HUES6 (cell line): ENCODE measurements around the gene C11orf86.

Experiments
- H3K27ac ChIP-seq: 2 replicates; pipeline ENCODE4 v1.7.0; 2013; ENCODE audit warnings: low read depth, mild to moderate bottlenecking, low read length, inconsistent platforms
- H3K27me3 ChIP-seq: 2 replicates; pipeline ENCODE4 v1.6.1; 2013; ENCODE audit warnings: low read length; ENCODE audit not compliant: control insufficient read depth, insufficient read depth
- H3K36me3 ChIP-seq: 2 replicates; pipeline ENCODE4 v1.6.1; 2013; ENCODE audit warnings: low read length; ENCODE audit not compliant: control insufficient read depth, insufficient read depth
- H3K4me1 ChIP-seq: 2 replicates; pipeline ENCODE4 v1.6.1; 2013; ENCODE audit warnings: low read length; ENCODE audit not compliant: control insufficient read depth, insufficient read depth
- H3K4me3 ChIP-seq: 2 replicates; pipeline ENCODE4 v1.5.1; 2013; ENCODE audit warnings: low read depth, low read length
- H3K9ac ChIP-seq: one replicate; pipeline ENCODE4 v1.6.1; 2013; ENCODE audit warnings: mild to moderate bottlenecking, low read length
- H3K9me3 ChIP-seq: 2 replicates; pipeline ENCODE4 v1.6.1; 2013; ENCODE audit warnings: low read depth, low read length; ENCODE audit not compliant: control insufficient read depth, insufficient read depth

The C11orf86 gene

GRCh38 chr11:67013511-67014045 is 38.5 kb downstream of the C11orf86 start:
- H3K27me3 ChIP-seq = no peaks in the 10 kb centered on the region
- H3K36me3 ChIP-seq = no peaks in the 10 kb centered on the region
- no peak overlapping the region for H3K4me3 ChIP-seq
- no peak overlapping the region for H3K27ac ChIP-seq
- peaks cover 7% of the 10 kb centered on the region for H3K4me1 ChIP-seq
- no peak overlapping the region for H3K9ac ChIP-seq
- H3K9me3 ChIP-seq = no peaks in the 10 kb centered on the region

GRCh38 chr11:67014343-67014742 is 39.2 kb downstream of the C11orf86 start:
- H3K9ac ChIP-seq = no peak overlapping the region

GRCh38 chr11:67015048-67015447 is 39.9 kb downstream of the C11orf86 start:
- no peaks in the 10 kb centered on the region for H3K36me3 ChIP-seq
- H3K4me3 ChIP-seq = no peak overlapping the region
- no peaks in the 10 kb centered on the region for H3K9me3 ChIP-seq
- H3K9ac ChIP-seq = no peak overlapping the region
- peaks cover 7% of the 10 kb centered on the region for H3K4me1 ChIP-seq
- no peaks in the 10 kb centered on the region for H3K27me3 ChIP-seq
- H3K27ac ChIP-seq = no peak overlapping the region

More at GRCh38 chr11:67014343-67014742, 39.2 kb downstream of the C11orf86 start:
- H3K9me3 ChIP-seq = no peaks in the 10 kb centered on the region
- H3K4me1 ChIP-seq = peaks cover 7% of the 10 kb centered on the region
- no peaks in the 10 kb centered on the region for H3K36me3 ChIP-seq
- no peaks in the 10 kb centered on the region for H3K27me3 ChIP-seq
- no peak overlapping the region for H3K4me3 ChIP-seq
- no peak overlapping the region for H3K27ac ChIP-seq

GRCh38 chr11:67016550-67016949 is 41.4 kb downstream of the C11orf86 start:
- Histone ChIP-seq H3K27ac (no peak overlapping the region), H3K9me3 (no peaks in the 10 kb centered on the region), H3K9ac (no peak overlapping the region), H3K4me1 (peaks cover 7% of the 10 kb centered on the region), H3K27me3 (no peaks in the 10 kb centered on the region), H3K36me3 (no peaks in the 10 kb centered on the region), H3K4me3 (no peak overlapping the region)

- Histone ChIP-seq H3K9ac (no peak overlapping the region), H3K27me3 (peaks cover 40% of the 10 kb centered on the region), H3K4me1 (peaks cover 8% of the 10 kb centered on the region), H3K36me3 (no peaks in the 10 kb centered on the region), H3K4me3 (no peak overlapping the region), H3K9me3 (no peaks in the 10 kb centered on the region; the same call in 1 of the 2 replicates), H3K27ac (no peak overlapping the region)
Measured at GRCh38 chr11:67020949-67021348, 45.8 kb downstream of the C11orf86 start.

GRCh38 chr11:67022341-67022933 is 47.3 kb downstream of the C11orf86 start:
- Histone ChIP-seq H3K4me3 (peak overlapping the region; percentile 77), H3K9me3 (no peaks in the 10 kb centered on the region; the same call in 1 of the 2 replicates), H3K27me3 (peaks cover 43% of the 10 kb centered on the region), H3K36me3 (no peaks in the 10 kb centered on the region), H3K27ac (no peak overlapping the region), H3K9ac (no peak overlapping the region), H3K4me1 (peaks cover 8% of the 10 kb centered on the region)

GRCh38 chr11:67022961-67023956 is 48.2 kb downstream of the C11orf86 start, which contains the start of gene SYT12:
Gene SYT12 (plus strand): TSS chr11:67023134. CDS start chr11:67030145, 7,011 bp downstream.
- Histone ChIP-seq H3K9me3 (no peaks in the 10 kb centered on the region; the same call in 1 of the 2 replicates), H3K36me3 (no peaks in the 10 kb centered on the region), H3K4me3 (peak within 1 kb of the TSS; percentile 77), H3K9ac (peak within 1 kb of the TSS; percentile 35), H3K27ac (no peak within 1 kb of the TSS), H3K27me3 (peaks cover 43% of the 10 kb centered on the region), H3K4me1 (peaks cover 16% of the 10 kb centered on the region)

- peaks cover 43% of the 10 kb centered on the region for H3K27me3 ChIP-seq
- peak overlapping the region; percentile 77 for H3K4me3 ChIP-seq
- H3K4me1 ChIP-seq = peaks cover 23% of the 10 kb centered on the region
- no peaks in the 10 kb centered on the region; the same call in 1 of the 2 replicates for H3K9me3 ChIP-seq
- no peak overlapping the region for H3K27ac ChIP-seq
- H3K9ac ChIP-seq = no peak overlapping the region
- H3K36me3 ChIP-seq = no peaks in the 10 kb centered on the region
Measured at GRCh38 chr11:67023957-67024353, 48.9 kb downstream of the C11orf86 start.

GRCh38 chr11:67024410-67024809 is 49.3 kb downstream of the C11orf86 start:
- Histone ChIP-seq H3K4me1 (peaks cover 27% of the 10 kb centered on the region), H3K9me3 (no peaks in the 10 kb centered on the region; the same call in 1 of the 2 replicates), H3K4me3 (no peak overlapping the region), H3K27ac (no peak overlapping the region), H3K27me3 (peaks cover 43% of the 10 kb centered on the region), H3K9ac (no peak overlapping the region), H3K36me3 (no peaks in the 10 kb centered on the region)

- Histone ChIP-seq H3K9ac (no peak overlapping the region), H3K36me3 (no peaks in the 10 kb centered on the region), H3K4me1 (peaks cover 30% of the 10 kb centered on the region), H3K4me3 (no peak overlapping the region), H3K27ac (no peak overlapping the region), H3K27me3 (peaks cover 43% of the 10 kb centered on the region), H3K9me3 (no peaks in the 10 kb centered on the region; the same call in 1 of the 2 replicates)
Measured at GRCh38 chr11:67024966-67025365, 49.9 kb downstream of the C11orf86 start.
